ENCODE data around the gene VCAM1.

VCAM1 gene

GRCh38 chr1:100782473-100783039 lies 63.0 kb downstream of the VCAM1 start:
- no peak for DNase-seq

- DNase-seq = no peak
These were observed 66.0 kb downstream of the VCAM1 start for GRCh38 chr1:100785470-100786052.

DNA sequence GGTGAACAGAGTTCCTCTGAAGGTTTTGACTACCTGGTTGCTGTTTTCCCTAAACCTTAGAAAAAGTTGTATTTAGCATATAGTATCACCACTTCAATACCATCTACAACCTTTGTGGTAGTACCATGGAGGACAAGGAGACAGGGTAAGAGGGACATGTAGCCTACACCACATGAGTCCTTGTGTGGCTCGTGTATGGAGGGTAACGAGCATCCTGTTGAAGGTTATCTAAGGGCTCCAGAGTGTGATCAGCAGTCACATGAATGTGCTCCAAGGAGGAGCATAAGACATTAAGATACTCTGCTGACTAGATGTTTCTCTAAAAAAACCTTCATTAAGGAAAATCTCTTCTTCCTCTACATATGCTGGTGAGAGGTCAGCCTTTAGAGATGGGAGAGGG lies 67.3 kb downstream of the VCAM1 start:
- DNase-seq = no peak
